NCI-H2196 (cell line): ENCODE results near the gene SF3B4.

Experiments used
- DNase-seq: peaks from one replicate; lab custom pipeline; 2025; ENCODE audit not compliant: unreplicated experiment; lab: John Stamatoyannopoulos, UW

SF3B4 gene

GRCh38 chr1:149933208-149933607 lies 5.6 kb upstream of the SF3B4 start:
- no peak for DNase-seq

- DNase-seq = no peak
These were observed 4.9 kb upstream of the SF3B4 start for GRCh38 chr1:149932474-149932873.

GRCh38 chr1:149931212-149931790 lies 3.7 kb upstream of the SF3B4 start:
- DNase-seq = no peak

GRCh38 chr1:149929856-149930255 lies 2.3 kb upstream of the SF3B4 start:
- DNase-seq = no peak

- no peak for DNase-seq
These were observed 760 bp upstream of the SF3B4 start for GRCh38 chr1:149928401-149928724.

GRCh38 chr1:149927056-149927562 lies 494 bp downstream of the SF3B4 start:
- DNase-seq = no peak

- no peak for DNase-seq
These were observed 1.3 kb downstream of the SF3B4 start for GRCh38 chr1:149926296-149926695.

- no peak for DNase-seq
These were observed 1.9 kb downstream of the SF3B4 start for GRCh38 chr1:149925751-149926150.

GRCh38 chr1:149925345-149925744 lies 2.3 kb downstream of the SF3B4 start:
- no peak for DNase-seq

GRCh38 chr1:149923626-149924025 lies 4.0 kb downstream of the SF3B4 start:
- no peak for DNase-seq

- peak; percentile 73 for DNase-seq
These were observed 9.9 kb downstream of the SF3B4 start, which contains the start of gene SV2A for GRCh38 chr1:149917571-149918144. TSS of gene SV2A (minus strand) at chr1:149917844. CDS start at chr1:149913840, 4,004 bp downstream.

GRCh38 chr1:149916898-149917252 lies 10.7 kb downstream of the SF3B4 start:
- no peak for DNase-seq

GRCh38 chr1:149916193-149916897 lies 11.3 kb downstream of the SF3B4 start:
- no peak for DNase-seq

- no peak for DNase-seq
These were observed 12.0 kb downstream of the SF3B4 start for GRCh38 chr1:149915429-149916192.

GRCh38 chr1:149914545-149914944 lies 13.1 kb downstream of the SF3B4 start:
- no peak for DNase-seq

GRCh38 chr1:149906570-149907075 lies 21.0 kb downstream of the SF3B4 start:
- DNase-seq = no peak

- no peak for DNase-seq
These were observed 23.6 kb downstream of the SF3B4 start for GRCh38 chr1:149903836-149904491.

GRCh38 chr1:149899460-149900284 lies 27.9 kb downstream of the SF3B4 start, which contains the start of gene BOLA1:
TSS of gene BOLA1 (plus strand) at chr1:149899568. CDS start at chr1:149900060, 492 bp downstream.
- DNase-seq = peak; percentile 94

GRCh38 chr1:149896575-149896974 lies 31.0 kb downstream of the SF3B4 start:
- no peak for DNase-seq

GRCh38 chr1:149888999-149889289 lies 38.7 kb downstream of the SF3B4 start:
- DNase-seq = no peak
